HEK293T (cell line): ENCODE measurements around the gene RFX1.

ENCODE experiments used
- ARNT ChIP-seq: fragments of 450-650 bp; IDR thresholded peaks from 2 replicates; pipeline ENCODE4 v1.6.1; 2017; ENCODE audit warnings: mild to moderate bottlenecking
- CTBP1 ChIP-seq: fragments of 450-650 bp; IDR thresholded peaks from 2 replicates; pipeline ENCODE4 v1.6.1; 2016; ENCODE audit warnings: borderline replicate concordance
- ELF4 ChIP-seq: fragments of 450-650 bp; IDR thresholded peaks from 2 replicates; pipeline ENCODE4 v1.6.1; 2017; ENCODE audit warnings: antibody characterized with exemption
- FOXA1 ChIP-seq: fragments of 450-650 bp; IDR thresholded peaks from 2 replicates; pipeline ENCODE4 v1.6.1; 2016; ENCODE audit warnings: mild to moderate bottlenecking
- FOXK2 ChIP-seq: fragments of 450-650 bp; IDR thresholded peaks from 2 replicates; pipeline ENCODE4 v1.6.1; 2016; ENCODE audit warnings: mild to moderate bottlenecking
- HDGF ChIP-seq: fragments of 450-650 bp; IDR thresholded peaks from 2 replicates; pipeline ENCODE4 v1.6.1; 2017; ENCODE audit warnings: antibody characterized with exemption, borderline replicate concordance
- L3MBTL2 ChIP-seq: fragments of 450-650 bp; conservative IDR thresholded peaks from 2 replicates; pipeline ENCODE4 v1.6.1; 2016; ENCODE audit warnings: mild to moderate bottlenecking
- SP1 ChIP-seq: fragments of 450-650 bp; IDR thresholded peaks from 2 replicates; pipeline ENCODE4 v1.6.1; 2017
- SUZ12 ChIP-seq: fragments of 450-650 bp; IDR thresholded peaks from 2 replicates; pipeline ENCODE4 v1.6.1; 2016; ENCODE audit warnings: mild to moderate bottlenecking
- TARDBP ChIP-seq: fragments of 450-650 bp; IDR thresholded peaks from 2 replicates; pipeline ENCODE4 v1.6.1; 2016
- ZNF384 ChIP-seq: fragments of 450-650 bp; IDR thresholded peaks from 2 replicates; pipeline ENCODE4 v1.6.1; 2016

GRCh38 chr19:13982773-13983172 is 23.3 kb downstream of the RFX1 start:
- TF ChIP-seq TARDBP, result no peak
- no peak for TF ChIP-seq L3MBTL2
- no peak for TF ChIP-seq FOXA1
- no peak for TF ChIP-seq ARNT
- no peak for TF ChIP-seq SP1
- TF ChIP-seq FOXK2, result no peak
- no peak for TF ChIP-seq ELF4
- no peak for TF ChIP-seq HDGF
- TF ChIP-seq SUZ12, result no peak
- TF ChIP-seq ZNF384, result no peak
- TF ChIP-seq CTBP1, result no peak
